ENCODE measurements around the gene RTKN.

Gene RTKN

GRCh38 chr2:74416778-74417177, 25.0 kb downstream of the RTKN start:
- DNase-seq (ENCODE audit: low spot score) = no peak

- no peak for DNase-seq (ENCODE audit: low spot score)
Measured at GRCh38 chr2:74415762-74416395, 25.9 kb downstream of the RTKN start.

GRCh38 chr2:74414881-74415761, 26.6 kb downstream of the RTKN start:
- DNase-seq (ENCODE audit: low spot score) = peak; percentile 81

GRCh38 chr2:74414441-74414840, 27.3 kb downstream of the RTKN start:
- DNase-seq (ENCODE audit: low spot score) = peak; percentile 57

GRCh38 chr2:74413001-74413698, 28.6 kb downstream of the RTKN start:
- DNase-seq (ENCODE audit: low spot score) = no peak

- no peak for DNase-seq (ENCODE audit: low spot score)
Measured at GRCh38 chr2:74407682-74408081, 34.1 kb downstream of the RTKN start.

GRCh38 chr2:74406035-74406434, 35.7 kb downstream of the RTKN start:
- DNase-seq (ENCODE audit: low spot score) = no peak

- DNase-seq (ENCODE audit: low spot score) = no peak
Measured at GRCh38 chr2:74401891-74402290, 39.8 kb downstream of the RTKN start.

GRCh38 chr2:74399785-74400184, 42.0 kb downstream of the RTKN start:
- DNase-seq (ENCODE audit: low spot score) = peak; percentile 52

GRCh38 chr2:74396149-74396548, 45.6 kb downstream of the RTKN start:
- no peak for DNase-seq (ENCODE audit: low spot score)

- DNase-seq (ENCODE audit: low spot score) = no peak
Measured at GRCh38 chr2:74393525-74393924, 48.2 kb downstream of the RTKN start.

GRCh38 chr2:74392449-74392743, 49.3 kb downstream of the RTKN start:
- no peak for DNase-seq (ENCODE audit: low spot score)

- peak; percentile 96 for DNase-seq (ENCODE audit: low spot score)
Measured at GRCh38 chr2:74391580-74392448, 49.9 kb downstream of the RTKN start.

- peak; percentile 57 for DNase-seq (ENCODE audit: low spot score)
Measured at GRCh38 chr2:74391209-74391579, 50.5 kb downstream of the RTKN start.

- no peak for DNase-seq (ENCODE audit: low spot score)
Measured at GRCh38 chr2:74390606-74391005, 51.1 kb downstream of the RTKN start.

GRCh38 chr2:74387346-74387745, 54.4 kb downstream of the RTKN start:
- DNase-seq (ENCODE audit: low spot score) = peak; percentile 59

GRCh38 chr2:74385396-74385795, 56.3 kb downstream of the RTKN start:
- DNase-seq (ENCODE audit: low spot score) = no peak

GRCh38 chr2:74384051-74384450, 57.7 kb downstream of the RTKN start:
- peak; percentile 26 for DNase-seq (ENCODE audit: low spot score)

- DNase-seq (ENCODE audit: low spot score) = peak; percentile 48
Measured at GRCh38 chr2:74383254-74383653, 58.5 kb downstream of the RTKN start.

GRCh38 chr2:74381751-74382150, 60.0 kb downstream of the RTKN start:
- DNase-seq (ENCODE audit: low spot score) = no peak

- DNase-seq (ENCODE audit: low spot score) = peak; percentile 89
Measured at GRCh38 chr2:74379851-74380789, 61.6 kb downstream of the RTKN start, which contains the start of gene DCTN1. TSS of gene DCTN1 (minus strand) at chr2:74380311. CDS start at chr2:74380037, 274 bp downstream.
